ENCODE data around the gene PTPRN2.

- no peak for TF ChIP-seq CTCF (IDR thresholded peaks at IDR 0.05)
- no peak for TF ChIP-seq TCF7L2 (IDR thresholded peaks at IDR 0.05; ENCODE audit: low read depth, low read length)
- TF ChIP-seq POLR2AphosphoS5 (IDR thresholded peaks at IDR 0.05; ENCODE audit: low read depth, low read length): no peak
These were observed 311.8 kb downstream of the PTPRN2 start for GRCh38 chr7:158275711-158276413.
